HG03045 (cell line): Measurements from ENCODE around the gene PDZRN4.

ENCODE experiments used
- ATAC-seq: cut with Tn5 transposase; IDR thresholded peaks from one replicate; pipeline ENCODE4 v1.9.1; 2021; ENCODE audit warnings: mild to moderate bottlenecking, moderate library complexity; ENCODE audit not compliant: unreplicated experiment

Gene PDZRN4

DNA sequence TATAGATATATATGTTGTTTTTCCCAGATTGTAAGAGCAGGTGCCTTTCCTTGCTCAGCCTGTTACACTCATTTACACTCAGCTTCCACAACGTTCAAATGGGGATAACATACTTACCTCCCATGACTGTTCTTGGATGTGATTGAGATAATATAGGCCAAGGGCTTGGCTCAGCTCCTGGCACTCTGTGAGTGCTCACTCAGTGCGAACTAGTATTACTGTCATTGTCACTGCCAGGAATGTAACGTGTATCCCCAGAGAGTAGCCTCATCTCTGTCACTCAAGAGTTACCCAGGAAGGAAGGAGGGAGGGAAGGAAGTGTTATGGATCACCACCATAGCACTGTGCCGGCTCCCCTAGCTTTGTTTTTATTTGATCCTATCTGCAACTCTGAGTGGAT is 307.9 kb downstream of the PDZRN4 start:
- no peak for ATAC-seq

DNA sequence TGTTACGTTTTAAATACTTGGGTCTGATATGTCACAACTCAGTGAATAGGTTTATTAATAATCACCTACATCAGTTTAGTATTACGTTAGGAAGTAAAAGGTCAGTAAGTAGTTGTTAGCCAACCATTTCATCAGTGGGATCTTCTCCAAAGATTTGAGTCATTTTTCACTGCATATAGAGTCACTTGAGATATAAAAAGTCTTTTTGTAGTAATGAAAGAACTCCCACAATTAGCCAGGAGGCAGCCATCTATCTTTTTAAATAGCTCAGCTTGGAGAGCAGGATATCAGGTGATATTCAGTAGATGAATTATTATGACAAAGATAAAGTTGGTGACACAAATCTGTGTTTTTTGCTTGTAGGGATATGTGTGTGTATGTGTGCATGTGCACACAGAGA is 309.3 kb downstream of the PDZRN4 start:
- ATAC-seq: no peak

DNA sequence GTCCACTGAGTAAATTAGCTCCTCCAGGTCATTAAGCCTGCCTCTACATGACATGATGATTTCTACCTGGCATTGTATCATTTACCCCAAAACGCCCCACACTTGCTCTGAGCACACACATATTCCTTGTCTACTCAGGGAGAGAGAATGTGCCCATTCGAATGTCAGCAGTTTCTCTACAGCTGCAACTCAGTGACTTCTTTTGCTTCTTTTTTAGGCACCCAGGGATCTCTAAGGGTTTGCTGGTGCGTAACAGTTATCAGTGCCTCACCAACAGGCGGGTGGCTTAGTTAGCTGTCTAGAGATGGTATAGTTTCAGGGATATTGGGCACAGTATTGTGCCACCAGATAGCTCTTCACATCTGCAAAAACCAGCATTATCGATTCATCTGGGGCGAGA is 316.9 kb downstream of the PDZRN4 start:
- no peak for ATAC-seq

DNA sequence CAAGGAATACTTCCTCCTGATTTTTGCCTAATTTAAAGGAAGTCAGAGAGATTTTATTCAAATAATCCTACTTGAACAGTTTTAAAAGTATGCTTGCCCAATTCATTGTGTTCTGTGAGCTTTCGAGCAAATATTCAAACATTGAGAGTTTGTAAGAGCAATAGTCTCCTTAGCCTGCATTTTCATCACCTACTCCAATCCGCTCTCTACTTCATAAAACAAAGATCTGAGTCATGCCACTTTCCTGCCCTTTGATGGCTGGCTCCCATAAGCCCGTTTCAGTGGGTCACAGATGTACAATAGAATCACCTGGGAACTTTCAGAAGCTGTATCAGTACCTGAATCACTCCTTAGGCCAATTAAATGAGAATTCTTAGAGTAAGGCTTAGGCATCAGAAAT is 319.2 kb downstream of the PDZRN4 start:
- no peak for ATAC-seq

DNA sequence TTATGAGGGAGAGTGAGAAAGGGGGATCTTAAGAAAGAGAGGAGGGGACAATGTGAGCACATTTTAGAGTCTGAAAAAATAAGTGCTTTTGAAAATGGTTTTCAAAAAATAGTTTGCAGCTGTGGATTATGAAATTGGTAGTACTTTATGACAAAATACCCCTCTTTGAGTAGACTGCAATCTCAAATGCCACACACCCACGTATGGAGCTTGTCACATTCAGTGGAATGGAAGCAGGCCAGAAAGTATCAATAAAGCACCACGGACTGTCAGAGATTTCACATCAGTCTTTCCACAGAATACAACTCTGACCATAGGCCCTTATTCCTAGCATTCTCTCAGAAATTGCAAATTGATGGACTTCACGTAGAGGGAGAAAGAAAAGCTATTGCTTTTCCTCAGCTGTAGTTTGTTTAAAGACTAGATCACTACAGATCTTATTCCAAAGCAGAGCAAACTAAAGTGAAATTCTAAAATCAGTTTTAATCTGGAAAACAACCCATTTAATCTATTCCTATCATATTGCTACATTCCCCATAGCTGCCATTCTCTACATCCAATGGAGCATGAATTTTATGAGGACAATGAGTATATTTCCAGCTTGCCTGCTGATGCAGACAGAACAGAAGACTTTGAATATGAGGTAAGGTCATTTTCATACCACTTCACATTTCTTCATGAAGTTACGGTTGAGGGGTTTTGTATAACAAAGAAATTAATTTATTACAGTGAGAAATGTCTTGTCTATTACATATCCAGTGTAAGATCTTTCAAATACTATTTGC is 321.3 kb downstream of the PDZRN4 start:
- no peak for ATAC-seq

DNA sequence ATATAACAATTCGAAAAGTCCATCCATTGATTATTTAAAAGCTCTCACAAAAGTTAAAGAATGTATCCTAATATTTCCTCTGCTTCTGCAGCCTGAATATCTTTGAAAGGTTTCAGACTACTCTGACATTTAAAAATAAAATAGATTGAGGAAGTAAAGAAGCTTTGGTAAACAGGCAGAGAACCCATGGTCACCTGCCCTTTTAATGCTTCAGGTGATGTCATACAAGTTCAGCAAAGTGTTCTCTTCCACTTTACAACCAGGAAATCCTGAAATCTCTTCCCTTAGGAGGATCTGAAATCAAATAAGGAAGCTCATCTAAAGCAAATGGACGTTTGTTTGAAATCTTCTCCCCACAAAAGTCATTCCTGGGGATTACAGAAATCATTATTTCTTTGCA is 322.4 kb downstream of the PDZRN4 start:
- no peak for ATAC-seq

DNA sequence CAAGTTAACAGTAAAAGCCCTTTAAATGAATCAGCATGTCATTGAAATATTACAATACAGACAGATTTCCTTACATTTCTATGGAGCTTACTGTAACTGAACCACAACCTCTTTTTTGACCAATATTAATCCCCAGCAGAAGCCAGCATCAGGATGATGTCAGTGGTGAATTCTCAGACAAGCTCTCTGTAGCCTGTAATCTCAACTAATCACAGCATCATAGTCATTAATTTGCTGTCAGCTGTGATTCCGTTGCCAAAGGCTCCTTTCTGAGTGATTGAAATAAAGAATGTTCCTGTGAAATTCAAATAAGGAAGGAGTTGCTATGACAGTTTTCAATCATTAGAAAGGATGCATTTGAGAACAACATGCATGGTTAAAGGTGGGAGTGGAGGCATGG is 323.1 kb downstream of the PDZRN4 start:
- no peak for ATAC-seq

DNA sequence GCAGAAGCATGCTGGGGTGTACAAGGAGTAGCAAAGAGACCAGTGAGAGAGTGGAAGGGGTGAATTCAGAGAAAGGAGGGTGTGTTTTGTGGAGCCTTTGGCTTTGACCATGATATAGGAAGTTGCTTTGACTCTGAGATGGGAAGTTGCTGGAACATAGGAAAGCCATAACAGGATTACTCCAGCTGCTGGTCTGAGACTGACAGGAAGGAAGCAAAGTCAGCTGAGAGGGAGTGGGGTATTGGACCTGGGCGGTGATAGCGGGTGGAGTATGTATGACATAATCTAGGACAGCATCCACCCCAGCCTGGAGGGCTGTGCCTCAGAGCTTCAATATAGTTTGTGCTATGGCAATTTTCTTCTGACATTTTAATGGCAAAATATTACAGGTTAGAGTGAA is 324.4 kb downstream of the PDZRN4 start:
- no peak for ATAC-seq

DNA sequence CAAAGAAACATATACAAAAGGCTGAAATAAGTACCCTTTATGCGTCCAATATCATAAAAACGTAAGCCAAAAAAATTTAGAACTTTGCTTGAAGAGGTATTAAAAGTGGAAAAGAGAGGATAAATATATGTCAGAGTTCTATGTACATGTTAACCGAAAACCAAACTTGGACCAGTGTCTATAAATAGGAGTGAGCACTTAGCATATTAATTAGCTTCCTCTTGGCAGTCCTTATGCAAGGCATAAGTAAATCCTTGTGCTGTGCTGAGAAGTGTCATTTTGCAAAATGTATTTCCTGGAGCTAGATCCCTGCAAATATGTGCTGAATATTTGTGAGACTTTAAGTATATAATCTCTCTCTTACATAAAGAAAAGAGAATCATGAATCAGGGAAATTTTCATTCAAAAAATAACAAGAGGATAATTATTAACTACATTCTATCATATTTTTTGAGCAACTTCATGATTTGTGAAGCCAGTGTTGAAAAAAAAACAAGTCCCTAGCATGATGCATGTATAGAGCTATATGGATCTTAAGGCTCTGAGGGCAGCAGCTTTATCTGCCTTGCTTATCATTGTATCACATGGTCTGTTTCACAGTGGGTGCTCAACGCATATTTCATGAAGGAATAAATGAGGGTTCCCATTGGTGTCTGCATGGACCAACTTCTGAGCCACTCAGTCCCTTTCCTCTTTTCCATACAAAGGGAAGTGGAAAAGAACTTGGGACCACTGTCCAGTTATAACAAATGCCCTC is 326.1 kb downstream of the PDZRN4 start:
- ATAC-seq: no peak

DNA sequence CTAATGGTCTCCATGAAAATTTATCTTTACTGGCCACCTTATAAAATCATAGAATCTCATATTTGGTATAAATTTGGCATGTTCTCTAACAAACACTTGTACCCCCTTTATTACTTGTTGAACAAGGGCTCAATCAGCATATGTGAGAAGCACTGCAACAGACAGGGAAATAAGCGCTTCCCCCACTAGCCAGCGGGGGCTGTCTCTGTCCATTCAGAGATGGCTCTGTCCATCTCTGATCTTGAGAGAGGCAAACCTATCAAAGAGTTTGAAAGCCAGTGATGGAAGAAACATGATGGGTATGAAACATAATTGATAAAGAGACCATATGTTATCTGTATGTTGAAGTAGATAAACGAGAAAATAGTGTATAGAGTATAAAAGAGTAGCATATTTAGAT is 326.8 kb downstream of the PDZRN4 start:
- ATAC-seq: no peak

DNA sequence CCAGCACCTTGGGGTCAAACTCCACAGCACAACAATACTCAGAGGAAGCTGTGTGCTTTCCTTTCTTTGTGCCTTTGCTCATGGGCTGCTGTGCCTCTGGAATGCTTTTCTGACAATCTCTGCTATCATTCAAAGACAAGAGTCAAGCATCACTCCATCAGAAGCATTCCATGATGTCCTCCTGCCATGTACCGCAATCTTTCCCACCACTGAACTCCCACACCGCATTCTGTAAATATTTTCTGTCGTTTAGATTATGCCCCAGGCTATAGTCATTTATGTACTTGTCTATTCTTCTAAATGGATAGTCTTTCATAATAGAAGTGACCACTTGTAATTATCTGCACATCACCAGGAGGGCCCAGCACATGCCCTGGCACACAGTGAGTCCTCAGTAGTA is 327.8 kb downstream of the PDZRN4 start:
- no peak for ATAC-seq

DNA sequence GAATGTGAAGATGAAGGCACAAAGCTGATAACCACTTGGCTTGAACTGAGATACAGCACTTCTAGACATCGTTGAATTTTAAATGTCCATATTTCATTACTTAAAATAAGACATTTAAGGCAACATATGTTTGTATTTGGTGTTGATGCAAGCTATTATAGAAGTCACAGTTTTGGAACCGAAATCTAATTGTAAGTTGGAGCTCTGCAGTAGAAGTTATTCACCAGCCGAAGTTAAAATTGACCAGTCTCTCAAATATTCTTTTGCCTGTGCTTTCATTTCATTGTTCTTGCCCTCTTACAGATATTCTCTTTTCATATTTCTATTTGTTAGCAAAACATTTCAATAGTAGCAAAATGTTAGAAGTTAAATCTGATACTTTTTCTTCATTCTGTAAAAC is 332.7 kb downstream of the PDZRN4 start:
- no peak for ATAC-seq

DNA sequence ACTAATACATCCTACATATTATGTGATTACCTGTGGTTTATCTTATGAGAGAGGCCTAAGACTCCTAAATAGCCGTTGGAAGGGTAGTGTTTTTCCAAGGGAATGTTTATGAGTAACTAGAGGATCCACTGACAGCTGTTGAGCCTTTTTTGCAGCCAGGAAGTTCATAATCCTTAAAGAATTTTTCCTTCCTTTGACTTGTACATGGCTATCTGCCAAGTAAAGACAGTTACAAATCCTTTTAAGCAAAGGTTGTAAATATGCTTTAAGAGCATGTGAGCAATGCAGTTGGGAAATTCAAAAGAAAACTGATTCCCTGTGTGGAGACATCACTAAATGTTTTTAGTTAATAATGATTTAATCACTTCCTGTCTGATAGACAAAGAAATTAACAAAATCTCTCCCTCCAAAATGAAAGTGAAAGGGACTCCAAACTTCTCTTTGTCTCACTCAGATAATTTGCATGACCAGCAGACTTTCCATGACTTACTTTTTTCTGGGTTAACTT is 333.8 kb downstream of the PDZRN4 start:
- peak; percentile 78 for ATAC-seq

DNA sequence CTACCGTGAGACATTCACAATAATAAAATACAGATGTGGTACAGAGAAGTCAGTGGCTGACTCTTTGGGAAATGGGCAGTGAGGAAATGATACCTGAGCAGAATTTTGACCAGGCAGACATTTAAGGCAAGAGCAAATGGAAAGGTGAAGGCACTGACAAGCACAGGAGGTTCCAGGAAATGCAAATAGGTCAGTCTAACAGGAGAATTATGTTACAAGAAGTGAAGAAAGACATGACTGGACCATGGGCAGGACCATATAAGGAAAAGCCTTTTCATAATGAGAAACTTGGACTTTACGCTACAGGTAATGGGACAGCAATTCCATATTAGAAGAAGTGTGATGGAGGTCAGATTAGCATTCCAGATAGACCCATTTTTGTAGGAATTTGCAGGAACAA is 338.9 kb downstream of the PDZRN4 start:
- no peak for ATAC-seq

DNA sequence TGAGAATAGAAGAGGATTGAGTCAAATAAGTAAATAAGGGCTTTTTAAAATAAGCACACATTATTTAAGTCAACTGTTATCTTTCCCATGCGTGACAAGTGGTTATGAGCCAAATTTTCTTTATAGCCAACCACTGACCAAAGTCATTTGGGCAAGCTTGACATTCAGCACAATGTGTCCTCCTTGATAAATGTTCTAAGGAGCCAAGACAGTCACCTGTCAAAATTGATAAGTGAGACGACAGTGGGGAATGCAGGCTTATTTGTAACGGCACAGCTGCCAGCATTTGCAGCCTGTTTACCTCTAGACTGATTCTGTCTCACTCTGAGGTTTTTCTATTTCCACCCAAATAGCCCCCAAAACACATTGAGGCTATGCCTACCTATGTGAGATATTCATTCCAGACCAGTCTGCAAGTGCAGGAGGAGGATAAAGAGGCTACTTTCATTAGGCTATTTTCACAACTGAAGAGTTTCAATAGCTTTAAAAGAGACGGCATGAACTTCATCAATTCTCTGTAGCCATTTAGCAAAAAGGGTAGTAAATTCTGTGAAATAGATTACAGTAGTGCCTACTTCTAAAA is 339.5 kb downstream of the PDZRN4 start:
- no peak for ATAC-seq

DNA sequence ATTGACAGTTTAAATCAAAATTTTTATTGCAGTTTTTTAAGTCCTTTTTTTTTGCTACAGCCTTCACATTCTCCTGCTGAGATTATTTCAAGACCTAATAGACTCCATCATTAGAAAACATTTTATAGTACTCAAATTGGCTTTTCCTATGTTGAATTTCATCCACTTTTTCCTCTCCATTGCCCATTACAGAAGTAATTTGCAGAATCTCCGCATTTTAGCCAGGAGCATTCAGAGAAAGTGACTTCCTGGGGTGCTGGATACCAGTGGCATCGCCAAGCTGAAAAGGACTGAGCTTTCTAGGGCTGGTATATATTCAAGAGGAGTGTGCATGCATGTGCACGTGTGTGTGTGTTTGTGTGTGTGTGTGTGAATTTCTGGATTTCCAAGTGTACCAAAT is 340.8 kb downstream of the PDZRN4 start:
- ATAC-seq: no peak

DNA sequence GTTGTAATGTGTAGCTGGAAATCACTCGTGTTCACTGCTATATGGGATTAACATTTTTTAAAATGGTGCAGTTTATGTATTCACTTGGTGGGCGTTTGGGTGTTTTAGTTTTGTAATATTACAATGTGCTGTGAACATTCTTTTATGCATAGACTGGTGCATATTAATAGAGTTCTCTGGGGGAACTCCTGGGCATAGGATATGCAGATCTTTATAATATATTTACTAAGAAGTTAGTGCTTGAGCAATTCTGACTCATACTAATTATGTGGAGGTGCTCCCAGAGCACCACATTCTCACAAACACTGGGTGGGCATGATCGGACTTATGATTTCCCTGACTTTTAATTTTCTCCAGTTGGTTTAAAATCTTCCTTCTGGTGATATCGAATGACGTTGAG is 342.3 kb downstream of the PDZRN4 start:
- ATAC-seq: no peak

DNA sequence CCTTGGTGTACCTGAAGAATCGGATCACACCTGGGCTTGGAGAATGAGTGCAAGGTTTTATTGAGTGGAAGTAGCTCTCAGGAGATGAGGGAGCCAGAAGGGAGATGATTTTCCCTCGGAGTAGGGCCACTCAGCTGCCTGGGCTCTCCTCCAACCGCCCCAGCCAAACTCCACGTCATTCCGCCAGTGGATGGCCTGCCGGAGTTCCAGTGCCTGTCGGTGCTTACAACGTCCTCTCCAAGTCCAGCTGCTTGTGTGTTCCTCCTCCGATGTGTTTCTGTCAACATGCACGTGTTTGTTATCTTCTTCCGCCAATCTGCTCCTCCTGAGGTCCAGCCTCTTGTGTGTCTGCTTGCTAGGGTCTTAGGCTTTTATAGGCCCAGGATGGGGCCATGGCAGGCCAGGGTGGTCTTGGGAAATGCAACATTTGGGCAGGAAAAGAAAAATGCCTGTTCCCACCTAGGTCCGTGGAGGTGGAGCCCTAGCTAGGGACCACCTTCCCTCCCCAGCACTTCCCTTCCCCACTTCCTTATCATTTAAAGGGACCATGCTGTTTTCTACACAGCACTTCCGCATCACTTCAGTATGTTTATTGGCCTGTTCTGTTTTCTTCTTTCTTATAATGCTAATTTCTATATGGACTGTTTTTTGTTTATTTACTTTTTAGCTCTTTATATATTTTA is 343.2 kb downstream of the PDZRN4 start:
- ATAC-seq: no peak

DNA sequence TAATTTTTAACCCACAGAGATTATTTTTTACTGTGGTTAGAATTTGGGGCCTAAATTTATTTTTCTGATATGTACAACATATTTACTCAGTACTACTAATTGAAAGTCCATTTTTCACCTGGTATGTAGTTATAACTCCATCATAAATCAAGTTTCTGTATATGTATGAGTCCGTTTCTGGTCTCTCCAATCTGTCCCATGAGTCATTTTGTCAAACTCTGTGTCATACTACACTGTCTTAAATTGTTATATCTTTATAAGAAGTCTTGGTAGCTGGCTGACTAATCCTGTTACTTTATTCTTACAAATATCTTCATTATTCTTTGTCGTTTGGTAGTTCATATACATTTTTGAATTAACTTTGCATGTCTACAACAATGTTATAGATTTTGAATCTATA is 344.0 kb downstream of the PDZRN4 start:
- ATAC-seq: no peak

DNA sequence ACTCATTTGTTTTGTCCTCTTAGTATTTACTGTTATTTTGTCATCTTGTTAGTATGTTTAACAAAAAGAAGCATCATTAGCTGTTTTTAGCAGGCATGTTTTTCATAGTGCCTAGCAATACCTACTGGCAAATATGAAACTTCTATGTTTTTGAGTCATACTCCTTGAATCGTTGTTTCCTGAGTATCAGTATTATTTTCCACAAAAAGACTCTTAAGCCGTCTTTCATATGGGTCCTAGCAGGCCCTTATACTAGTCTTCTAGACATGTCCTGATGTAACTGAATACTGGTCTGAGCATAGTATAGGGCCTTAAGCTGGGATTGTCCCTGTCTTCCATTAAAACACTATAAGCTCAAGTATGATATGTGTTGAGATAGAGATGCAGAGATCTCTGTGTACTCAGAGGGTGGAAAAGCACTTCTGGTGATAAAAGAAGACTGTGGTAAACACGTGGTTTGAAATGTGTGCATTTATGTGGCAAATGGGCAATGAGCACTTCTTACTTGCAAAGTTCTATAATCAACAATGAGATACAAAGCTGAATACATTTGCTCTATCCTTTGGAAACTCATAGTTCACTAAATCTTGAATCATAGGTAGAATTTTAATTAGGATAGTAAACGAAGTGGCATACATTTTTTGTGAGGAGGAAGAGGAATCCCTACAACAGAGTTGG is 348.8 kb downstream of the PDZRN4 start:
- ATAC-seq: no peak

DNA sequence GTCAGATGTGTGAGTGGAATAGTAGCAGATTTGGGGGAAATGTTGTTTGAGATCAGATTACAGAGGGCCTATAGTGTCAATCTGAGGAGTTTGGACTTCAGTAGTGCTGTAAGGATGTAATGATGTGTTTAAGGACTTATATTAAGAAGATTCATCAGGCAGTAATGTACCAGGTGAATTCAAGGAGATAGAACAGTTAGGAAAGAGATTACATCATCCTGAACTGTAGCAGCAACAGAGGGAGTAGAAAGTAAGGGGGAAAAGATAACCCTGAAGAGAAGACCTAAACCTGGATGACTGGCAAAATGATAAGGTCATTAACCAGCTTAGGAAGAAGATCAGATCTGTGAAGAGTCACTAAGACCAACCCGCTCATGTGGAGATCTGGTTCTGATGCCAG is 349.4 kb downstream of the PDZRN4 start:
- ATAC-seq: no peak
